Ascending aorta (tissue), 2 donors: ENCODE measurements around the gene IGDCC3. TPM values are rescaled to one million over a fixed set of nuclear protein-coding genes. Genes with fewer than 3 reads are reported as not detected.

Experiments
- DNase-seq, 2 donors: peaks; one replicate each; pipeline ENCODE4 v3.0.0-alpha.2; 2019; ENCODE audit warnings: low spot score in 2 of 2
- H3K27ac ChIP-seq, 2 donors: fragments of 200-600 bp; sonication (generic); one replicate each; pipeline ENCODE4 v1.5.1; 2016 to 2017; ENCODE audit warnings: mild to moderate bottlenecking in 1 of 2
- H3K27me3 ChIP-seq: fragments of 200-600 bp; sonication (generic); one replicate; pipeline ENCODE4 v1.5.1; 2017
- H3K36me3 ChIP-seq, 2 donors: fragments of 200-600 bp; sonication (generic); one replicate each; pipeline ENCODE4 v1.5.1; 2016
- H3K4me1 ChIP-seq, 2 donors: fragments of 200-600 bp; sonication (generic); one replicate each; pipeline ENCODE4 v1.5.1; 2016 to 2017; ENCODE audit warnings: mild to moderate bottlenecking in 1 of 2
- H3K4me3 ChIP-seq, 2 donors: fragments of 200-600 bp; sonication (generic); one replicate each; pipeline ENCODE4 v1.5.1; 2016 to 2017; ENCODE audit warnings: mild to moderate bottlenecking in 1 of 2
- H3K9me3 ChIP-seq, 2 donors: fragments of 200-600 bp; sonication (generic); one replicate each; pipeline ENCODE4 v1.5.1; 2016
- CTCF ChIP-seq, 3 experiments: fragments of 200-600 bp in 2 of 3; fragments of 450-650 bp in 1 of 3; sonication (generic) in 2 of 3; IDR thresholded peaks; one replicate each; pipeline ENCODE4 v1.5.1; 2016 to 2019; ENCODE audit warnings: antibody characterized with exemption in 3 of 3, mild to moderate bottlenecking in 1 of 3, moderate library complexity in 1 of 3
- intact Hi-C: fragments of 100-400 bp; cut with DNase I; formaldehyde crosslinking; loops from one replicate; pipeline ENCODE4 v1.15.1; 2023
- total RNA-seq: library from RNA; depleted of rRNA; stranded (reverse); fragments of >200 nt; gene quantifications from one replicate; pipeline ENCODE4 v1.1.0, GENCODE V29; 2016

Gene IGDCC3
- total RNA-seq, 1 donor from 2014 or later = not detected

GRCh38 chr15:65413760-65414144 is 36.0 kb upstream of the IGDCC3 start:
- Histone ChIP-seq H3K4me1 (no peaks in the 10 kb centered on the region), H3K27me3 (no peaks in the 10 kb centered on the region), H3K36me3 (no peaks in the 10 kb centered on the region), H3K27ac (no peak overlapping the region), H3K4me3 (no peak overlapping the region), H3K9me3 (no peaks in the 10 kb centered on the region)
- no peak for TF ChIP-seq CTCF (IDR thresholded peaks at IDR 0.05)
- DNase-seq = no peak
- intact Hi-C loops = no loop called here

- H3K27me3 ChIP-seq = no peaks in the 10 kb centered on the region
- no peak for TF ChIP-seq CTCF (IDR thresholded peaks at IDR 0.05)
- no peaks in the 10 kb centered on the region for H3K4me1 ChIP-seq
- no peak for DNase-seq
- H3K9me3 ChIP-seq = no peaks in the 10 kb centered on the region
- H3K36me3 ChIP-seq = no peaks in the 10 kb centered on the region
- H3K4me3 ChIP-seq = no peak overlapping the region
- intact Hi-C loops = no loop called here
- H3K27ac ChIP-seq = no peak overlapping the region
Measured at GRCh38 chr15:65413051-65413759, 35.4 kb upstream of the IGDCC3 start.

- no peaks in the 10 kb centered on the region for H3K9me3 ChIP-seq
- no peaks in the 10 kb centered on the region for H3K27me3 ChIP-seq
- H3K36me3 ChIP-seq = no peaks in the 10 kb centered on the region
- H3K4me3 ChIP-seq = no peak overlapping the region
- H3K27ac ChIP-seq = no peak overlapping the region
- no peak for DNase-seq
- H3K4me1 ChIP-seq = no peaks in the 10 kb centered on the region
- no peak for TF ChIP-seq CTCF (IDR thresholded peaks at IDR 0.05)
- intact Hi-C loops = no loop called here
Measured at GRCh38 chr15:65412556-65412955, 34.8 kb upstream of the IGDCC3 start.

GRCh38 chr15:65411465-65412071 is 33.8 kb upstream of the IGDCC3 start:
- H3K9me3 ChIP-seq = no peaks in the 10 kb centered on the region
- no peak for TF ChIP-seq CTCF (IDR thresholded peaks at IDR 0.05)
- H3K4me3 ChIP-seq = no peak overlapping the region
- no peak for DNase-seq
- no peaks in the 10 kb centered on the region for H3K36me3 ChIP-seq
- no peaks in the 10 kb centered on the region for H3K27me3 ChIP-seq
- H3K27ac ChIP-seq = no peak overlapping the region
- H3K4me1 ChIP-seq = no peaks in the 10 kb centered on the region
- intact Hi-C loops = no loop called here

DNA sequence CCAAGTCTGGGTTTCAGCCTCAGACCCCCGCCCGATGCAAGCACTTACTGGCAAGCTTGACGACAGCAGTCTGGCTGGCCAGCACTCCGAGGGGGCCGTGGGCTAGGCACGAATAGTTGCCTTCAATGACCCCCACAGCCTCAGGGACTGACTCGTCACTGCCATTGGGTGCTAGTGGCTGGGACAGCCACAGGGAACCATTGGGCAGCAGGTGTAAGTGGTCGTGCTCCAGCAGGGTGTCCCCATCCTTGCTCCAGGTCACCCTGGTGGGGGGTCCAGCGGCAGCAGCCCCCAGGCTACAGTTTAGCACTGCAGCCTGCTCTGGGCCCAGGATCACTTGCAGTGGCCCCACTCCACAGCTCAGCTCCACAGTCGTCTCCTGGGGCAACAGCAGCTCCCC is 33.2 kb upstream of the IGDCC3 start:
- no peak overlapping the region for H3K27ac ChIP-seq
- intact Hi-C loops = no loop called here
- no peak for DNase-seq
- H3K9me3 ChIP-seq = no peaks in the 10 kb centered on the region
- no peaks in the 10 kb centered on the region for H3K36me3 ChIP-seq
- no peaks in the 10 kb centered on the region for H3K4me1 ChIP-seq
- no peak for TF ChIP-seq CTCF (IDR thresholded peaks at IDR 0.05)
- H3K4me3 ChIP-seq = no peak overlapping the region
- no peaks in the 10 kb centered on the region for H3K27me3 ChIP-seq
